ENCODE results near the gene ULK3.

- TF ChIP-seq ZNF658 (tag by site-specific recombination; IDR thresholded peaks at IDR 0.05): no peak
- TF ChIP-seq CTCF (tag by site-specific recombination; IDR thresholded peaks at IDR 0.05): no peak
- no peak for TF ChIP-seq ZNF335 (tag by site-specific recombination; conservative IDR thresholded peaks at IDR 0.05)
- no peak for TF ChIP-seq ZNF311 (tag by site-specific recombination; IDR thresholded peaks at IDR 0.05; ENCODE audit: borderline replicate concordance)
- TF ChIP-seq ZNF211 (tag by site-specific recombination; IDR thresholded peaks at IDR 0.05; ENCODE audit: low read depth): no peak
- TF ChIP-seq IKZF3 (tag by site-specific recombination; IDR thresholded peaks at IDR 0.05): no peak
- TF ChIP-seq PRDM4 (tag by site-specific recombination; IDR thresholded peaks at IDR 0.05): no peak
- TF ChIP-seq ZSCAN5A (tag by site-specific recombination; IDR thresholded peaks at IDR 0.05): no peak
Observed at GRCh38 chr15:74855857-74856256, 12.9 kb upstream of the ULK3 start.
